CD4-positive, alpha-beta T cell treated with Interleukin-17A for 1 hour (primary cell): Measurements from ENCODE around the gene ZNF618.
A peak's percentile ranks its signal among the peaks of the same experiment; 100 is the strongest.

Experiments
- DNase-seq: peaks from one replicate; pipeline ENCODE4 v3.0.0-alpha.2; 2020

Gene ZNF618

DNA sequence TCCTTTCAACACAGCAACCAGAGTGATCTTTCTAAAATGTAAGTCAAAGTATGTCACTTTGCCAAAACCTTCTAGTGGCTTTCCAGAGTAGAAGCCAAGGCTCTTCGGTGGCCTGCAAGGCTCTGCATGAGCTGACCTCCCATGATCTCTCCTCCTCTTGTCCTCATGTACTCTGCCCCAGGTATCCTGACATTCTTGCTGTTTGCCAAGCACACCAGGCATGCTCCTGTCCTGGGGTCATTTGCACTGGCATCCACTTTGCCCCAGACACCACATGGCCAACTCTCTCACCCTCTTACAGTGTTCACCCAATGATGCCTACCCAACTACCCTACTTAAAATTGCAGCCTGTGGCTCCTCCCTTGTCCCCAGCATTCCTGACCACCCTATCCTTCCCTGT is 86.3 kb downstream of the ZNF618 start:
- DNase-seq = no peak

DNA sequence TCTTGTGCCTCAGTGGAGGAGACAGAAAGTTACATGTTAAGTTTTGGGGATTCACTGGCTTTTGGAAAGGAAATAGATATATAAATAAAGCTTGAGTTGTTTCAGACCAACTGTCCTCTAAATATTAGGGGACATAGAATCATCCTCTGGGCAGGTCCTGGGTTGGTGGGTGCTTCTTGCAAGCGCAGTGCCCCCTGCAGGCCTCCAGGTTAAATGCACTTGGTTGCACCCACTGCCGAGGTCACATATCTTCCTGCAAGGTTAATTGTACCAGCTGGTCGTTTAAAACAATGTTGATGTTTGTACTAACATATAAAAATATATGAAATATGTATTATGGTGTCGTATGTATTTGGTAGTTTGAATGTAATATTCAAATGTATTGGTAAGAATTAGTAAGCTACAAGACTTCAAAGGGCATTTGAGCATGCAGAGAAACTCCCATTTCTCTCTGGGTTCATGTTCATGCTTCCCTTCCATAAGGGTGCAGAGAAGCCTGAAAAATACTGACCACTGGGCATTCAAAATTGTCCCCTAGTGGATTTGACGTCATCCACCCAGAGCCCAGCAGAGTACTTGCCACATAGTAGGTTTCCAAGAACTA is 87.0 kb downstream of the ZNF618 start:
- peak; percentile 16 for DNase-seq

DNA sequence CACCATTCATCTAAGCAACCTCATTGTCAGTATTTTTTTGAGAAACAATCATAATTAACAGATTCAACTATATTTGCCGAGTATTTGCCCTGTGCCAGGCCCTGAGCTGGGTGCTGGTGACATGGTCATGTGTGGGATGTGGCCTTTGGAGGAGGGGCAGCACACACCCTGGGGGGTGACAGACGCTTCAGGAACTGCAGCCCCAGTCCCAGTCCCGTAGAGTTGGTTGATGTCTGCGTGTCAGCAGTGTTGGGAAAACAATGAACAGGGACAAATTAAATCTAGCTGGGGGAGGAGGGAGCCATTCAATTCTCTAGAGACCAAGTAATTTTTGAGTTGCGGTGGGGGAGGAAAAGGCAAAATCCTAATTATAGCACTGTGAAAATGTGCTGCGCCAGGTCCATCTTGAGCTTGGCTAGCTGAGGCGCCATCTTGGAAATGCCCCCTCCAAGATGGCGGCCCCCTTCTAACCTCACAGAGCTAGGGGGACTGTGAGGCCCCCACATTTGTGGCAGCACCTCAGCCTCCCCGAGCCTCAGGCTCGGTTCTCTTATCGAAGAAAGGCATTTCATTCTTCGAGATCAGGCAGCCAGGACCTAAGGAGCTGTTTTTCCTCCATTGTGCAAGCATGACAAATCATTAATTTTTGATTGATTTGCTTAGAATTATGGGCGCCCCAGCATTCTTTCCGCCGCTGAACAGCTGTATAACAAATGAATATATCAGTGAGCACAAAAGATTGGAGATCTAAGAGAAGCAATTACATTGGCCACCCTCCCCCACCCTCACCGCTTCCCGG is 87.8 kb downstream of the ZNF618 start:
- no peak for DNase-seq

DNA sequence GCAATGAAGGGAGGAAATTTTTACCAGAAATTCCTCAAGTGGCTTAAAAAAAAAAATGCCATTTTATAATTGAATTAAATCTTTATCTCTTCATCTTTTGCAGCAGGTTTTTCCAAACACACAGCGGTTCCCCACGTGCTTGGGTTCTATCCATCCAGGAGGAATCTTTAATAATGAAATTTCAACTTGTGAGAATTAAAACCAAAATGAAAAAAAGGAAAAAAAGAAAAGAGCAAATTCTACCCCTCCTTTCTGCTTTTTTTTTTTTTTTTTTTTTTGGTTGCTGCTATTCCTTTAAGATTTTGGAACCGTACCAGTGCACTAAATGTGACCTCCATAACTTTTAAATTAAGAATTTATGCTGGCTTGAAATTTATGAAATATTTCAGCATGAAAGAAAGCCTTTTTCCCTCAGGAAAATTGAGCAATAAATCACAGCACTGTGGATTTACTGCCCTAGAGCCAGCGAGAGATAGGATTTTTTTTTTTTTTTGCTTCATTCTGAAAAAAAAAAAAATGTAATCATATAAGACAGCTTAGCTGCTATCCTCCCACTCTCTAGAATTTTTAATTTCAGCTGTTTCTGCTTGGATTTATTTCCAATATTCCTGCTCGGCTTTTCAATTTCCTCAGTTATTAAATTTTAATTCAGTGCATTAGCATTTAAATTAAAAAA is 88.5 kb downstream of the ZNF618 start:
- DNase-seq = no peak

DNA sequence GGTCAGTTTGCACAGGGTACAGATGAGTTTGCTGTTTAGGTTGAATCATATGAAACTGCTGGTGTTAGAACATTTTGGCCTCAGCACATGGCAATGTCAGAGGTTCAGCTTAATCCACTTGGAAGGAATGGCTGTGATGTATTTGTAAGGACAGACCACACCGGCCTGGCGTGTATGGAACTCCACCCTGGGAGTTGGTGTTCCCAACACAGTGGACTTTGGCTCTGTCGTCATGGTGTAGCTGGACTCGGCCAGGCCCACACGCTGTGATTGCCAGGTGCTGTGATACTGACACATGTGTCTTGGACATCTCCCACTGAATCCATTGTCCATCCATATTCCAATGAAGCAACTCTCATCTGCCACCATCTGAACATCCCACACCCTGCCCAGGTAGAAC is 90.3 kb downstream of the ZNF618 start:
- no peak for DNase-seq

DNA sequence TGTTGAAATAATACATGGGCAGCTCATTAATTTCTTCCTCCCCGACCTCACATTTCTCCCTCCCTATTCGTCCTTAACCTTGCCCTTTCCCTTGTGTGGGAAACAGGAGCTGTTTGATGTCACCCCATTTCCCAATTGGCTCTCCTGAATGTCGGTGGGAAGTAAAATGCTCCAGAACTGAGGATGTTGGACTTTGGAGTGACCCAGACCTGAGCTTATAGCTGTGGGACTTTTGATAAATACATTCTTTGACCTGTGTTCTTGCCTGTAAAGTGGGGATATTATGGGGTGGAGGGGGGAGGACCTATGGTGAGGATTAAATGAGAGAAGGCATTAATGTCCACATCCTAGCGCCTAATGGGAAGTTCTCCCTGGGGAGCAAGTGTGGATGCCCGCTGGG is 91.3 kb downstream of the ZNF618 start:
- no peak for DNase-seq

DNA sequence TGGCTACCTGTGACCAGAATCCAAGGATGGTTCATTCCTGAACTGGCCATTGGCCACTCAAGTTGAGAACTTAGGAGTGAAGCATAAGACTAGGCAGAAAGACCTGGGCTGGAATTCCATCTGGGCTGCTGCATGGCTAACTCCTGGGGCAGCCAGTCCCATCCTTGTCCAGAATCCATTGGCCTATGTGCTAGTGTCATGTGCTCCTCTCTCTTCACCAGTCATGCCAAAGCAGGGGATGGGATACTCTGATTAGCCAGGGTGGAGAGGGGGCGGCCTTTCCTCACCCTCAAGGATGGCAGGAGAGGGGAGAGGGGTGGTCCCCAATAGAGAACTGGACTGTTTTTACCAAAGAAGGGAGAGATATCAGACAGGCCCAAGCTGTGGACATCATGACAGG is 93.2 kb downstream of the ZNF618 start:
- no peak for DNase-seq

DNA sequence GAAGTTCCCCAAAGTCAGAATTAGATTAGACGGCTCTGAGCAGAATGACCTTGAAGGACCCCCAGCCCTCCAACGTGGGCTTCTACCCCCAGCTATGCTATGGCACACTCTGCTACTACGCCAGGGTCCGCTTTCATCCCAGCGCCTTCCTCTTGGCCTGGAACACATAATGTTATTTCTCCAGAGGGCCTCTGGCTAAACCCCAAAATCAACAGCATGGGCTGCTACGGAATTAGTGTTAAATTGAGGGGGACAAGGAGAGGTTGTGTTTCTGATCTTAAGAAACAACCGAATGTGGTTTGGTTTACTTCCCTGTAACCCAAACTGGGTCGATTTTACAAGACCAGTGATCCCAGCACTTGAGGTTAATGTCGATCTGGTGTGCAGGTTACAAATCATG is 97.1 kb downstream of the ZNF618 start:
- DNase-seq = no peak

DNA sequence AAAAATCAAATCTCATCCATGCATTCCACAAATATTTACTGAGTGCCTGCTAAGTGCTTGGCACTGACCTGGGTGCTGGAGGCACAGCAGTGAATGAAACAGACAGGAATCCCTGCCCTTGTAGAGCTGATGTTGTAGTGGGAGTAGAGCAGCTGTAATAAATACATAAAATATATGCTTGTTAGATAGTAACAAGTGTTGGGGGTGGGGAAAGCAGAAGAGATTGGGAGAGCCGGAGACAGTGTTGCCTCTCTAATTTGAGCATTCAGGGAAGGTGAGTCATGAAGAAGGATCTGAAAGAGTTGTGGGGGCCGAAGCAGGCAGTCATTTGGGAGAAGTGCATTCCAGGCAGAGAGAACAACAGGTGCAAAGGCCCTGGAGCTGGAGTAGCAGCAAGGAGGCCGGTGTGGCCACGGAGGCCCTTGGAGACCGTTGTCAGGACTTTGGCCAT is 97.9 kb downstream of the ZNF618 start:
- no peak for DNase-seq

DNA sequence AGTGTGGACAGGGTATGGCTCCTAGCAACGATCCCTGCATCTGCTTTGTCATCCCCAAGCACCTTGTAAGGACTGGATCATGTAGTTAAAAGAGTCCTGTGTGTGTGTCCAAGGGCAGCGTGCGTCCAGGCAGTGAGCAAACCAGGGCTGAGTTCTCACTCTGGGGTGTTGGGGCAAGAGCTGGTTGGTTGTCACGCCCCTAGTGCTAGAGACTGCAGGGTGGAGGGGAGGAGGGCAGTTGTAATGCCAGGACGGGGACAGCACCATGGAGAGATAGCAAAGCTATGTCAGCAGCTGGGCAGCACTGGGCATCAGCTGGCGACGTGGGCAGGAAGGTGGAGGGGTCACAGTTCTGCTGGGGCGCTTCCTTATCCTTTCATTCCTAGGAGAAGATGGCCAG is 100.8 kb downstream of the ZNF618 start:
- DNase-seq = no peak

DNA sequence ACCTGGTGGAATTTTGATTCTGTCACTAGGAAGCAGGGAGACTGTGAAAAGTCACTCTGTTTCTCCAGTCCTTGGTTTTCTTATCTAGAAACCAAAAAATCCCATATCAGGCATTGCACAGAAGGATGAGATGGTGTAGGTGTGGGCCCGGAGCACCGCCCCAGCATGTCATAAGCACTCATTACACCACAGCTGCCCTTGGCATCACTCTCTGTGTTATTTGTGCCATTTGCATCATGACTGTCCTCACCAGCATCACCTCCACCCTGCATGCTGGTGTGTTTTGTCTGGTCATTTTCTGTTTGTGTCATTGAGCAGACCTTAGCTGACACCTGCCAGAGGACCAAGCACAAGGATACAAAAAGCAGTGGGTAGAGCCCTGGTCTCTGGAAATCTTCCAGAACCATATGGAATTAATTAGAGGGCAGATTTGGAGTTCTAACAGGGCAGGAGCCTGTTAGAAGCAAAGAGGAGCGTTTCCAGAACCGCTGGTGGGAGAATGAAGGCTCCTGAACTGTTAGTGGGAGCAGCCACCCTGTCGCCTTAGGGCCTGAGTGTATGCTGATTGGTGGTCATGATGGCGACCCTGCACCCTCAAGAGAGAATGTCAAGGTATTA is 102.7 kb downstream of the ZNF618 start:
- DNase-seq = no peak

DNA sequence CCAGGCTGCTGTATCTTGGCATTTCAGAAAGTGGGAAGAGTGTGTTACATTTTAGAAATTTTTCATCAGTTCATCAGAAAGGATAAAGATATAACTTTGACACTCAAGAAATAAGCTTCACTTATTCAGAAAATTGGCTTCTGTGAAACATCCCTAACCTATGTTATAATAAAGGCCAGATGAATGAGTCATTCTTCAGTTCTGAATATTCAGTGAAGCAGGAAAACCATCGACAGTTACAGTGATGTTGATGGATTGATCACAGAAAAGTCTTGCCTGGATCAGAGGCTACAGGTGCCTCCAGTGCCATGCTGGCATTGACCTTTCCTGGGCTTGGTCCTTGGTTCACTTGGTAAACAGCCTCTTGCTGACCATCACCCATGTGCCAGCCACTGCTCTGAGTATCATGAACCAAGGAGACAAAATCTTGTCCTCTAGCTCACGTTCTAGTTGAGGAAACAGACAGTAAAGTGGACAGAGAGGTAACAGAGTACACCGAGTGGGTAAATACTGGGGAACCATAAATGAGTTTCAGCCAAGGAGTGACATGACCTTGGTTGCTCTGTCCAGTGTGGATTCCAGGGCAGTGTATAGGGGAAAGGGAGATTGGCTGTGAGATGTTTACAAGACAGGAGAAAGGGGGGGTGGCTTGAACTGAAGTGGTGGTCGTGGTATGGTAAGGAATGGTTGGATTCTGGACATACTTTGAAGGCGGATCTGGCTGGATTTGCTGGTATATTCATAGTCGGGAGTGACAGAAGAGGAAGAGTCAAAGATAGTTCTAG is 103.4 kb downstream of the ZNF618 start:
- DNase-seq = no peak

DNA sequence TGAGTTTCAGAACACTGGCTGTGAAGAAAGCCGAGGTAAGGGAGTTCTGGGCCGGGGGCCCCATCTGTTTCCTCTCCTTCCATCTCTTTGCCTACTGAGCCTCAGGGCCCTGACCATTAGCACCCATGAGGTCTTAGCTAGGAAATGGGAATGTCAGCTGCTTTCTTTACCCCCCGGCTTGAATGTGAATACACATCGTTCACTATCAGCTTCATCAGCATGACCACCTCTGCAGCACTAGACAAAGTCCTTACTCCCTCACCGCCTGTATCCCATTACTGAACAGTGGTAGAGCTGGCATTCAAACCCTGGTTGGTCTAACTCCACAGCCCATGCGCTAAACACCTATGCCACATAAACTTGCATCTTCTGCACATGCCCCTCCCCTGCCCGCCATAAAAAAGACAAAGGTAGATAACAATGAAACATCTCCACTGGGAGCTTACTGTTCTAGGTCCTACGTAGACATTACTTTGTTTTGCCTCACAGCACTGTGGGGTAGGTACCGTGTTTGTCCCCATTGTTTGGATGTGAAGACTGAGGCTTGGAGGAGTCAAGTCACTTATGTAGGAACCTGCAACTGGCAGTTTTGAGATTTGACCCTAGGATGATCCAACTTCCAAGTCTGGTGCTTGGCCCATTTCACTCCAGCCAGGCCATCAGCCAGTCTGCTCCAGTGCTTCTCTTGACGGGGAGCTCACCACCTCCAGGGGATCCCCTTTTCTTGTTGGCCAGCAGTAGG is 108.7 kb downstream of the ZNF618 start:
- DNase-seq = no peak

DNA sequence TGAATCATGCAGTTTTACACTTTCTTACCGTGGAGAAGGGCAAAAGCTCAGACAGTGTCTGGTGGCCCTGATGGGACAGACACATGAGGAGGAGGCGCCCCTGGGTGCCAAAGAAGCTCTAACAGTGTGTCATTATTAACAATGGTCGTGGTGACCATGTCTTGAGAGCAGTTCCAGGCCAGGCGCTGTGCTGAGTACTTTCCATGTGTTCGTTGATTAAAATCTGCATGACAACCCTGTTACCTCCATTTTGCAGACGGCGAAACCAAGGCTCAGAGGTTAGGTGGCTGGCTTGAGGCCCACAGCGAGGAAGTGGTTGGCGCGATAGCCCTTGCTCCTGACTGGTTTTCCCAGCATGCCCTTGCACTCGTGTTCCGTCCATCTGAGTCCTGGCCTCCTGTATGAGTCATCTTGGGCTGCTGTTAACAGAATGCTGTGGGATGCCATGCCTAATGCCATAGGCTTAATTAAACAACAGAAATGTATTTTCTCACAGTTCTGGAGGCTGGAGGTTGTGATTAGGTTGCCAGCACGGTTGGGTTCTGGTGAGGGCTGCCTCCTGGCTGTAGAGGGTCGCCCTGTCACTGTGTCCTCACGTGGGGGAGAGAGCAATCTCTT is 110.0 kb downstream of the ZNF618 start:
- DNase-seq = no peak

DNA sequence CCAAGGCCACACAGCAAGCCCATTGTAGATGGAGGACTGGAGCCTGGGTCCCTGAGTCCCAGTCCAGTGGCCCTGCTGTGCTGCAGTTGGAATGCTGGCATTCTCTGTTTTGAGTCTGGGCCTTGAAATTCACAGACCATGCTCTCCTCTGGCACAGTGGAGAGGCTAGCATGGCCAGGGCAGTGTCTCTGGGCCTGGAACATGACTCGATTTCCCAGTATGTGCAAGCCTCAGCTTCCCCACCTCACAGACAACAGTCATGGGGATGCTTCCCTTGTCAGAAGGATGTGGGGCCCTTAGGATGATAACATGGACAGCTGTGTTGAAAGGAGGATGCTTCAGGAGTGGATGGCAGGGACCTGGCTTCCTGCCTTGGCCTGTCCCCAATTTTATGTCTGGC is 110.8 kb downstream of the ZNF618 start:
- no peak for DNase-seq

DNA sequence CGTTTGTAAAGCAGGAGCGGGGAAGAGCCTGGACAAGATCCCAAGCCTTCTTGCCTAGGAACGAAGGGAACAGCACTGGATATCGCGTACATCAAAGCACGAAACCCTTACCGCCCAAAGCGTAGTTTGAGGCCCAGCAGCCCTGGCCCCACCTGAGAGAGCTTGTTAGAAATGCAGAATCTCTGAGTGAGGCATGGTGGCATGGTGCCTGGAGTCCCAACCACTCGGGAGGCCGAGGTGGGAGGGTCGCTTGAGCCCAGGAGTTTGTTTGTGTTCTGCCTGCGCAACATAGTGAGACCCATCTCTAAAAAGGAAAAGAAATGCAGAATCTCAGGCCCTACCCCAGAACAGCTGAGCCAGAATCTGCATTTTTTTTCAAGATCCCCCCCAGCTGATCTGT is 111.4 kb downstream of the ZNF618 start:
- DNase-seq = no peak

DNA sequence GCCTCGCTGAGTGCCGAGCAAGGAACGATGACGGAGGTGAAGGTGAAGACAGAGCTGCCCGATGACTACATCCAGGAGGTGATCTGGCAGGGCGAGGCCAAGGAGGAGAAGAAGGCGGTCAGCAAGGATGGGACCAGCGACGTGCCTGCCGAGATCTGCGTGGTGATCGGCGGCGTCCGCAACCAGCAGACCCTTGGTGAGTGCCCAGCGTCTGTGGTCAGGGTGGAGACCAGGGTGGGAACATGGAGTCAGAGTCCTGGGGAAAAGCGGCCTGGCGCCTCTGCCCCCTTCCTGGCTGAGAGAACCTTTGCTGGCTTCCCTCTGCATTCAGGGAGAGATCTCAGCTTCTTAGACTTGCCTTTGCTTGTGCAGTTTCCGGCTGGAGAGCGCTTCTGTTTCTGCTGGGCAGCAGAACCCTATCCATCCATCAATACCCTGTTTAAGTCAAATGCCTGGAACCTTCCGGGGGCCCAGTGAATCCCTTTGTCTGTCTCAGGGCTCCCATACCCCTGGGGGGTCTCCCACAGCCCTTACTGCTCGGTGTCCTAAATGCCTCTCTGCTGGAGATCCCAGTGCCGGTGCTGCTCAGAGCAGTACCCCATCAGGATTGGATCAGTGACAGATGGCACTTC is 112.4 kb downstream of the ZNF618 start:
- no peak for DNase-seq

DNA sequence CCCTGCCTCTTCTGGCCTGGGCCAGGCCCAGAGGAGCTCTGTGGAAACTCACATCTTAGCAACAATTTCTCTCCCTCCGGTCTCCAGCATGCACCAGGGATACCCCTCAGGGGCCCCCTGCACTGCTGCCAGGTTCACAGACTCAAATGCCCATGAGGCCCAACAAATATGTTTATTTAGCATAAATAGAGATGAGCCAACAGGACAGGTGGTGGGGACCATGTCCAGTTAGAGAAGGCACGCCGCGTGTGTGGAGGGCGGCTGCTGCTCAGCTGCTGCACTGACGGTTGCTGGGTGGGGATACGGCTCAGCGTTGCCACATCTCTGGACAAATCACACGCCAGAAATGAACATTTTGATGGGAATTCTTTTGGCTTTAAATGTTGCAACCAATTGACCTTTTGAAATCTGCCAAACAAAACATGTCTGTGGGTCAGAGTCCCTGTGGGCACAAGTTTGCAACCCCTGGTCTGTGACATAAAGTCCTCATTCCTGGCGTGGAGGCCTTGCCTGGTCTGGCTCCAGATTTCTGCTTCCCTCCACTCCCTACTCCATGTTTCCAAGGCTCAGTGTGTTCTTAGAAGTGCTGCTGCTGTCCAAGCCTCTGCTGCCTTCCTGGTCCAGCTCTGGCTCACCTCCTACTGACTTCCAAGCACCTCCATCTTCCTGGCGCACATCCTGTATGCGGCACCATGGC is 113.1 kb downstream of the ZNF618 start:
- no peak for DNase-seq

DNA sequence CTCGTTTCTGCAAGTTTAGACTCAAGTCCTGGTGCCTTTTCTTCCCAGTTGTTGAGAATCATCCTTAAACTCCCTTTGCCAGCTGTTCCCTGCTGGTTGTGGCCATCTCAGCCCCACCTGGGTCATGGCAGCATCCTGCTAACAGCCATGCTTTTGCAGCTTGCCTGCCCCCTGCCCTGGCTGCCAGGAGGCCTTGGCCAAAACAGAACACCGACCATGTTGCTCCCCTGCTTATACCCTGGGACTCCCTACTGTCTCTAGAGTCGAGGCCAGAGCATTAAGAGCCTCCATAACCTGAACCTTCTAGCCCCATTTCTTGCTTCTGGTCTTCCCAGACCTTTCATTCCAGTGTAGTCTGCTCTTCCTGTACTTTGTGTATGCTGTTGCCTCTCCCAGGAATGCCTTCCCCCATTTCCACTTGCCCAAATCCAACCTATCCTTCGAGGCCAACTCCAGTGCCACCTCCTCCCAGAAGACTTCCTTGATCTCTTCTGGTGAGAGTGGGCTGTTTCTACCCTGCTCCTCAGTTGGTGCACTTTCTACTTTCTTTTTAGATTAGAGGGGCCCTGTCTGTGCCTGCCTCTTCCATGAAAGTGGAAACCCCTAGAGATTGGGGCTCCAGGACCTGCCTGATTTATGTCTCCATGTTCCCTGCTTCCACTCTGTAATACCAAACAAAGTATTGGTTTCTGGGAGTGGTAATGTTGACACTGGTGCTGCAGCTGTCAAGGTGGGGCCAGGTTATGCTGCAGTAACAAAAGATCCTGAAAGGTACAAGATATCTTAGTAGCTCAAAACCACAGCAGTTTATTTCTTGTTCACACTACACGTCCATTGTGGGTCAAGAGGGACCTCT is 113.8 kb downstream of the ZNF618 start:
- no peak for DNase-seq

DNA sequence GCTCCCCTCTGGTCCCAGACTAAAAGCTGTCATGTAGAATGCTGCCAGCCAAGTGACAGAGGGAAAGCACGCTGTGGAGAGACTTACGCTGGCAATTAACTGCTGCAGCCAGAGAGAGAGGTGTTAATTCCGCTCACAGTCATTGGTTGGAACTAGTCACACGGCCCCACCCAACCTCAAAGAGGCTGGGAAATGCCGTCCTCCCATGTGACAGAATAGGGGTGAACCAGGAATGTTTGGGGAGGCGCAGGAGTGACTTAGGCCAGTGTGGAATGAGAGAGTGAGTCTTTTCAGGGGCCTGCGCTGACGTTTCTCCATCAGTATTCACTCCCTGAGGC is 114.4 kb downstream of the ZNF618 start:
- DNase-seq = no peak
